C4-2B (cell line): ENCODE results near the gene SLC9A9.

ENCODE experiments used
- CTCF ChIP-seq: fragments of 450-650 bp; conservative IDR thresholded peaks from 2 replicates; pipeline ENCODE4 v1.5.1; 2017; ENCODE audit warnings: mild to moderate bottlenecking
- ZFX ChIP-seq: fragments of 450-650 bp; IDR thresholded peaks from 2 replicates; pipeline ENCODE4 v1.6.1; 2017

- no peak for TF ChIP-seq CTCF
- TF ChIP-seq ZFX: no peak
Observed at GRCh38 chr3:143668924-143669790, 179.1 kb downstream of the SLC9A9 start.
